Esophagus muscularis mucosa (tissue), 4 donors: Measurements from ENCODE around the gene PLCL1. TPM values are rescaled to one million over a fixed set of nuclear protein-coding genes. Genes with fewer than 3 reads are reported as not detected.

Source experiments
- DNase-seq: peaks from one replicate; pipeline ENCODE4 v3.0.0-alpha.2; 2017; ENCODE audit errors: extremely low spot score
- H3K27ac ChIP-seq, 4 donors: fragments of 200-600 bp; sonication (generic); replicated peaks in 1 of 4; 1 replicate in 3 of 4; 2 replicates in 1 of 4; pipeline ENCODE4 v1.5.1; 2016 to 2019; ENCODE audit warnings: mild to moderate bottlenecking in 1 of 4
- H3K27me3 ChIP-seq, 4 donors: fragments of 200-600 bp; sonication (generic); one replicate each; pipeline versions ENCODE4 v1.5.1 to v1.6.0; 2016 to 2019
- H3K36me3 ChIP-seq, 4 donors: fragments of 200-600 bp; sonication (generic); one replicate each; pipeline ENCODE4 v1.5.1; 2016 to 2019
- H3K4me1 ChIP-seq, 4 donors: fragments of 200-600 bp; sonication (generic); one replicate each; pipeline ENCODE4 v1.5.1; 2016 to 2019
- H3K4me3 ChIP-seq, 4 donors: fragments of 200-600 bp; sonication (generic); 1 replicate in 2 of 4; 2 replicates in 2 of 4; pipeline ENCODE4 v1.5.1; 2016 to 2019; ENCODE audit warnings: mild to moderate bottlenecking in 4 of 4, moderate library complexity in 1 of 4
- H3K9me3 ChIP-seq, 4 donors: fragments of 200-600 bp; sonication (generic); 1 replicate in 3 of 4; 2 replicates in 1 of 4; pipeline ENCODE4 v1.5.1; 2016 to 2019
- EP300 ChIP-seq: sonication (generic); formaldehyde crosslinking; IDR thresholded peaks from one replicate; pipeline ENCODE4 v1.6.1; 2017; ENCODE audit warnings: antibody characterized with exemption
- POLR2A ChIP-seq: fragments of 450-650 bp; IDR thresholded peaks from one replicate; pipeline ENCODE4 v1.6.1; 2017; ENCODE audit warnings: antibody characterized with exemption, moderate library complexity, mild to moderate bottlenecking, low read depth
- POLR2AphosphoS5 ChIP-seq, 2 donors: sonication (generic); formaldehyde crosslinking; IDR thresholded peaks; one replicate each; pipeline ENCODE4 v1.6.1; 2017; ENCODE audit warnings: antibody characterized with exemption in 2 of 2
- WGBS: methylation state at CpG from one replicate; pipeline ENCODE4 v1.1.5; 2018; 5-methylcytosine and 5-hydroxymethylcytosine counted together
- intact Hi-C: fragments of 100-400 bp; cut with DNase I; formaldehyde crosslinking; loops from one replicate; pipeline ENCODE4 v1.15.1; 2023
- total RNA-seq, 4 donors: library from RNA; depleted of rRNA; stranded (reverse); fragments of >200 nt; gene quantifications; one replicate each; pipeline versions ENCODE4 v1.1.0 to v1.2.1, GENCODE V29; 2016
- TF ChIP-seq, protein P1 (sequence below), 3 experiments: fragments of 200-600 bp in 2 of 3; fragments of 450-650 bp in 1 of 3; sonication (generic) in 2 of 3; IDR thresholded peaks; one replicate each; pipeline ENCODE4 v1.5.1; 2017 to 2019; ENCODE audit warnings: antibody characterized with exemption in 3 of 3, mild to moderate bottlenecking in 2 of 3, moderate library complexity in 1 of 3

PLCL1 gene
- total RNA-seq, 4 donors from 2014 or later: 67.3 to 86.2 (median 79.2) TPM

DNA sequence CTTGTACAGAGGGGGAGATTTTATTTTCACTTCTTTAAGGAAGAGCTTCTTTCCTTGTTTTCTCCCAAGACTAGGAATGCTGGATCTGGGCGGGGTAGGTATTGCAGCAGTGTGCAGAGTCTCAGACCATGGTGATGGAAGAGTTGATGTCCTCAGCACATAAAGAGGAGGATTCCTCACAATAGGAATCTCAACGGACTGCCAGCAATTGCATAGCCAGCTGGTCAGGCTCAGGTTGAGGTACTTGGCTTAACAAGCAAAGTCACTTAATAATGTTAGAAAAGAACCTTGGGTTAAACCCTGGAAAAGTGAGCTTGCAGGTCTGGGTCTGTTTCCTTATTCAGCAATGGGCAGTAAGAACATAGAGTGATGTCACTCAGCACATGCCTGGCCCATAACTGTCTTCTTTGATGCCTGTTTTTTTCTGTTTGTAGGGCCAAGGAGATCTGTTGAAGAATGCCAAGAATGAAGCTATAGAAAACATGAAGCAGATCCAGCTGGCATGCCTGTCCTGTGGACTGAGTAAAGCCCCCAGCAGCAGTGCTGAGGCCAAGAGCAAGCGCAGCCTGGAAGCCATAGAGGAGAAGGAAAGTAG lies 342.1 kb downstream of the PLCL1 start:
- intact Hi-C loops: no loop called here
- Histone ChIP-seq H3K36me3 (peaks cover 0 to 5% (median 1%) of the 10 kb centered on the region in 4 donors), H3K4me1 (peaks cover 0 to 14% (median 4%) of the 10 kb centered on the region in 4 donors), H3K9me3 (no peaks in the 10 kb centered on the region), H3K27ac (no peak overlapping the region), H3K27me3 (no peaks in the 10 kb centered on the region), H3K4me3 (no peak overlapping the region)
- WGBS: 83% methylated on average over 3 of the region's 3 CpGs
- TF ChIP-seq, protein P1, sequence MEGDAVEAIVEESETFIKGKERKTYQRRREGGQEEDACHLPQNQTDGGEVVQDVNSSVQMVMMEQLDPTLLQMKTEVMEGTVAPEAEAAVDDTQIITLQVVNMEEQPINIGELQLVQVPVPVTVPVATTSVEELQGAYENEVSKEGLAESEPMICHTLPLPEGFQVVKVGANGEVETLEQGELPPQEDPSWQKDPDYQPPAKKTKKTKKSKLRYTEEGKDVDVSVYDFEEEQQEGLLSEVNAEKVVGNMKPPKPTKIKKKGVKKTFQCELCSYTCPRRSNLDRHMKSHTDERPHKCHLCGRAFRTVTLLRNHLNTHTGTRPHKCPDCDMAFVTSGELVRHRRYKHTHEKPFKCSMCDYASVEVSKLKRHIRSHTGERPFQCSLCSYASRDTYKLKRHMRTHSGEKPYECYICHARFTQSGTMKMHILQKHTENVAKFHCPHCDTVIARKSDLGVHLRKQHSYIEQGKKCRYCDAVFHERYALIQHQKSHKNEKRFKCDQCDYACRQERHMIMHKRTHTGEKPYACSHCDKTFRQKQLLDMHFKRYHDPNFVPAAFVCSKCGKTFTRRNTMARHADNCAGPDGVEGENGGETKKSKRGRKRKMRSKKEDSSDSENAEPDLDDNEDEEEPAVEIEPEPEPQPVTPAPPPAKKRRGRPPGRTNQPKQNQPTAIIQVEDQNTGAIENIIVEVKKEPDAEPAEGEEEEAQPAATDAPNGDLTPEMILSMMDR (IDR thresholded peaks at IDR 0.05): no peak
- no peak for TF ChIP-seq POLR2AphosphoS5 (IDR thresholded peaks at IDR 0.05)
- TF ChIP-seq POLR2A: no peak
- no peak for TF ChIP-seq EP300
- no peak for DNase-seq

DNA sequence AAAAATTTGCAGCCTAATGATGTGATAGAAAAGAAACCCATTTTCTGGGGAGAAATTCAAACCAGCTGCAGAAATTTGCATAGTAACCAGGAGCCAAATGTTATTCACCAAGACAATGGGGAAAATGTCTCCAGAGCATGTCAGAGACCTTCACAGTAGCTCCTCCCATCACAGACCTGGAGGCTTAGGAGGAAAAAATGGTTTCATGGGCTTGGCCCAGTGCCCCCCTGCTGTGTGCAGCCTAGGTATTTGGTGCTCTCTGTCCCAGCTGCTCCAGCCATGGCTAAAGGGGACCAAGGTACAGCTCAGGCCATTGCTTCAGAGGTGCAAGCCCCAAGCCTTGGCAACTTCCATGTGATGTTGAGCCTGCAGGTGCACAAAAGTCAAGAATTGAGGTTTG lies 352.9 kb downstream of the PLCL1 start:
- intact Hi-C loops: no loop called here
- Histone ChIP-seq H3K36me3 (no peaks in the 10 kb centered on the region), H3K27ac (no peak overlapping the region), H3K9me3 (peaks cover 0 to under 1% (median 0%) of the 10 kb centered on the region in 4 donors), H3K4me1 (no peaks in the 10 kb centered on the region), H3K4me3 (no peak overlapping the region), H3K27me3 (no peaks in the 10 kb centered on the region)
- DNase-seq: no peak
- no peak for TF ChIP-seq POLR2AphosphoS5 (IDR thresholded peaks at IDR 0.05)
- TF ChIP-seq, protein P1 (IDR thresholded peaks at IDR 0.05): no peak
- no peak for TF ChIP-seq POLR2A
- TF ChIP-seq EP300: no peak

DNA sequence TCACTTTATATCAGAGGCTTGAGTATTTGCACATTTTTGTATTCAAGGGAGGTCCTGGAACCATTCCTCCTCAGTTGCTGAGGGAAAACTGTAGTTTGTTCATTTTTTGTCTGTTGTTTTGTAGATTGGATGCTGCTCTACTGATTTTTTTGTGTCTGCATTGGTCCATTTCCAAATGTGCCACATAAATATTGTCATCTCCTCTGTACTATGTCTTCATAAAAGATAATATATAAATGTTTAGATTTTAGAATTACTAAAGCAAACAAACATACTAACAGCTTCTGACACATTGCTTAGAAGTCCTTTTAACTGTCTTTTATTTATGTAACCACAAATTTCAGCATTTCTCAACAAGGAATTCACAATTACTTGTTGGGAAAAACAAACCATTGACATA lies 356.8 kb downstream of the PLCL1 start:
- no peaks in the 10 kb centered on the region for H3K36me3 ChIP-seq
- TF ChIP-seq POLR2AphosphoS5 (IDR thresholded peaks at IDR 0.05): no peak
- TF ChIP-seq, protein P1 (IDR thresholded peaks at IDR 0.05): no peak
- no peak for TF ChIP-seq EP300
- no peak for TF ChIP-seq POLR2A
- H3K9me3 ChIP-seq: no peaks in the 10 kb centered on the region
- intact Hi-C loops: no loop called here
- no peaks in the 10 kb centered on the region for H3K4me1 ChIP-seq
- no peak for DNase-seq
- H3K27me3 ChIP-seq: no peaks in the 10 kb centered on the region
- H3K27ac ChIP-seq: no peak overlapping the region
- no peak overlapping the region for H3K4me3 ChIP-seq

DNA sequence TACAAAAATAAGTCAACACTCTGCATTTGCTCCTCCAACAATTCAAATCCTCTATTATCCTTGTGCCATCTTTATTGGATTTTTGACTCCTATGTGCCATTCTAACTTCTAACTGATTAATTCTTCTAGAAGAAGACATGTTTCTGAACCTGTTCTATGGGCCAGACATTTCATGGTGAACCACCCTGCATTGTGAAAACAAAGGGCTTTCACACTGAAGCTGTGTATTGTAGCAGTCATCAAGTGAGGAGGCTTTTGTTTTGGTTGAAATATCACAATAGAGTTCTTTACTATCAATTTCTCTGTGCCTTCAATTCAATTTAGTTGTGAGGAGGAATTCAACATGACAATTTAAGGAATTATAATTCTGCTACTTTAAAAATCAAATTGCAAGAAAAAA lies 357.9 kb downstream of the PLCL1 start:
- H3K27me3 ChIP-seq: no peaks in the 10 kb centered on the region
- DNase-seq: no peak
- intact Hi-C loops: no loop called here
- no peak overlapping the region for H3K27ac ChIP-seq
- H3K9me3 ChIP-seq: no peaks in the 10 kb centered on the region
- no peak for TF ChIP-seq POLR2AphosphoS5 (IDR thresholded peaks at IDR 0.05)
- TF ChIP-seq, protein P1 (IDR thresholded peaks at IDR 0.05): no peak
- TF ChIP-seq POLR2A: no peak
- no peak for TF ChIP-seq EP300
- H3K4me1 ChIP-seq: no peaks in the 10 kb centered on the region
- no peaks in the 10 kb centered on the region for H3K36me3 ChIP-seq
- no peak overlapping the region for H3K4me3 ChIP-seq

DNA sequence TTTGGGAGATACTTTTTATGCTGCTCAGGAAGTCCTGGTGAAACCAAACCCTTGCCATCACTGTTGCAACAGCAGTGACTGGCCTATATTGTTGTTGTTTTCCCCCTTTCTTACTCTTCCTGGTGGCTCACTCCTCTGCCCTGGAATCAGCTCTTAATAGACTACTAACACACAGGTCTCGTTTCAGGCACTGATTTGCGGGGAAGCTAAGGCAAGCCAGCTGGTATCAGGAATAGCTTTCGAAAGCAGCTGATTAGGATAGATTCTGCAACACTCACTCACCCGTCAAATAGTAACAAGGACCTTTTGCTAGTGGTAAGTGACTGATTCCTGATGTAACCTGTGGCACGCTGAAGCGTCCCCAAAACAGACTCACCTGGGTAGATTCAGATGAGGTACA lies 360.4 kb downstream of the PLCL1 start:
- Histone ChIP-seq H3K27me3 (no peaks in the 10 kb centered on the region), H3K4me1 (no peaks in the 10 kb centered on the region), H3K9me3 (no peaks in the 10 kb centered on the region), H3K36me3 (no peaks in the 10 kb centered on the region), H3K27ac (no peak overlapping the region), H3K4me3 (no peak overlapping the region)
- TF ChIP-seq POLR2A: no peak
- no peak for TF ChIP-seq POLR2AphosphoS5 (IDR thresholded peaks at IDR 0.05)
- TF ChIP-seq, protein P1 (IDR thresholded peaks at IDR 0.05): no peak
- TF ChIP-seq EP300: no peak
- no peak for DNase-seq
- intact Hi-C loops: no loop called here
- WGBS: 87% methylated on average over 6 of the region's 6 CpGs
